ENCODE results near the gene TIGD4. TPM values are rescaled to one million over a fixed set of nuclear protein-coding genes. Genes with fewer than 3 reads are reported as not detected.

Gene TIGD4
- total RNA-seq, 2 donors from 2014 or later: 0.28 to 0.64 TPM

GRCh38 chr4:152763796-152764195 is 15.7 kb downstream of the TIGD4 start:
- Histone ChIP-seq H3K4me3 (no peak overlapping the region), H3K4me1 (replicated peaks) (no peaks in the 10 kb centered on the region), H3K9me3 (no peaks in the 10 kb centered on the region), H3K36me3 (no peaks in the 10 kb centered on the region), H3K27me3 (replicated peaks; ENCODE audit: insufficient read depth) (no peaks in the 10 kb centered on the region), H3K27ac (no peak overlapping the region)
- TF ChIP-seq POLR2A (IDR thresholded peaks at IDR 0.05) (no peak), CTCF (IDR thresholded peaks at IDR 0.05) (no peak), POLR2AphosphoS5 (IDR thresholded peaks at IDR 0.05) (no peak)
- intact Hi-C loops (cut with DNase I): no loop called here
- DNase-seq (ENCODE audit: low spot score): no peak
- 100% methylated on average over 1 of the region's 1 CpG for WGBS

GRCh38 chr4:152748619-152749018 is 30.9 kb downstream of the TIGD4 start:
- Histone ChIP-seq H3K27ac (no peak overlapping the region), H3K4me3 (no peak overlapping the region), H3K9me3 (no peaks in the 10 kb centered on the region), H3K4me1 (replicated peaks) (no peaks in the 10 kb centered on the region), H3K36me3 (no peaks in the 10 kb centered on the region), H3K27me3 (replicated peaks; ENCODE audit: insufficient read depth) (no peaks in the 10 kb centered on the region)
- DNase-seq (ENCODE audit: low spot score): no peak
- intact Hi-C loops (cut with DNase I): no loop called here
- WGBS: 97% methylated on average over 9 of the region's 9 CpGs
- TF ChIP-seq CTCF (IDR thresholded peaks at IDR 0.05) (no peak), POLR2A (IDR thresholded peaks at IDR 0.05) (no peak), POLR2AphosphoS5 (IDR thresholded peaks at IDR 0.05) (no peak)

GRCh38 chr4:152747444-152747843 is 32.1 kb downstream of the TIGD4 start:
- 55% methylated on average over 2 of the region's 2 CpGs for WGBS
- no peaks in the 10 kb centered on the region for H3K4me1 ChIP-seq (replicated peaks)
- no peak for TF ChIP-seq POLR2A (IDR thresholded peaks at IDR 0.05)
- TF ChIP-seq POLR2AphosphoS5 (IDR thresholded peaks at IDR 0.05): no peak
- no peak for TF ChIP-seq CTCF (IDR thresholded peaks at IDR 0.05)
- no peak overlapping the region for H3K27ac ChIP-seq
- H3K4me3 ChIP-seq: no peak overlapping the region
- no peak for DNase-seq (ENCODE audit: low spot score)
- H3K36me3 ChIP-seq: no peaks in the 10 kb centered on the region
- no peaks in the 10 kb centered on the region for H3K27me3 ChIP-seq (replicated peaks; ENCODE audit: insufficient read depth)
- intact Hi-C loops (cut with DNase I): no loop called here
- no peaks in the 10 kb centered on the region for H3K9me3 ChIP-seq

- Histone ChIP-seq H3K9me3 (no peaks in the 10 kb centered on the region), H3K36me3 (no peaks in the 10 kb centered on the region), H3K27me3 (replicated peaks; ENCODE audit: insufficient read depth) (no peaks in the 10 kb centered on the region), H3K4me1 (replicated peaks) (no peaks in the 10 kb centered on the region), H3K27ac (no peak overlapping the region), H3K4me3 (no peak overlapping the region)
- 52% methylated on average over 3 of the region's 3 CpGs for WGBS
- no peak for DNase-seq (ENCODE audit: low spot score)
- TF ChIP-seq POLR2AphosphoS5 (IDR thresholded peaks at IDR 0.05): no peak
- TF ChIP-seq CTCF (IDR thresholded peaks at IDR 0.05): no peak
- no peak for TF ChIP-seq POLR2A (IDR thresholded peaks at IDR 0.05)
- intact Hi-C loops (cut with DNase I): loop anchor here (10.0 kb wide), 1 partner anchor 244 kb away; no protein-coding TSS in a partner anchor
Observed at GRCh38 chr4:152738827-152739226, 40.7 kb downstream of the TIGD4 start.

- Histone ChIP-seq H3K4me3 (no peak overlapping the region), H3K9me3 (no peaks in the 10 kb centered on the region), H3K27me3 (replicated peaks; ENCODE audit: insufficient read depth) (no peaks in the 10 kb centered on the region), H3K4me1 (replicated peaks) (no peaks in the 10 kb centered on the region), H3K36me3 (no peaks in the 10 kb centered on the region), H3K27ac (no peak overlapping the region)
- TF ChIP-seq POLR2A (IDR thresholded peaks at IDR 0.05) (no peak), CTCF (IDR thresholded peaks at IDR 0.05) (no peak), POLR2AphosphoS5 (IDR thresholded peaks at IDR 0.05) (no peak)
- no peak for DNase-seq (ENCODE audit: low spot score)
- WGBS: 74% methylated on average over 3 of the region's 3 CpGs
- intact Hi-C loops (cut with DNase I): loop anchor here (10.0 kb wide), 1 partner anchor 241 kb away; no protein-coding TSS in a partner anchor
Observed at GRCh38 chr4:152735906-152736305, 43.6 kb downstream of the TIGD4 start.
